CD4-positive, alpha-beta T cell treated with Interleukin-17A for 4 hours (primary cell): Measurements from ENCODE around the gene FSD2.
"Not testable (repeated sequence)": the region's sequence is repeated elsewhere in the genome, so short reads cannot be mapped to it uniquely, and the experiment has no call there.

Experiments
- DNase-seq: peaks from one replicate; pipeline ENCODE4 v3.0.0-alpha.2; 2020; ENCODE audit warnings: mixed read lengths

Gene FSD2

GRCh38 chr15:82829234-82829633 lies 23.4 kb upstream of the FSD2 start:
- DNase-seq = no peak

- no peak for DNase-seq
These were observed 22.2 kb upstream of the FSD2 start for GRCh38 chr15:82828075-82828474.

- no peak for DNase-seq
These were observed 17.2 kb upstream of the FSD2 start for GRCh38 chr15:82823049-82823448.

- DNase-seq = not testable (repeated sequence)
These were observed 16.0 kb upstream of the FSD2 start for GRCh38 chr15:82821851-82822250.

- not testable (repeated sequence) for DNase-seq
These were observed 15.5 kb upstream of the FSD2 start for GRCh38 chr15:82821396-82821795.

GRCh38 chr15:82820128-82820527 lies 14.3 kb upstream of the FSD2 start:
- no peak for DNase-seq

- DNase-seq = no peak
These were observed 7.1 kb upstream of the FSD2 start for GRCh38 chr15:82812994-82813393.

GRCh38 chr15:82810890-82811426 lies 5.1 kb upstream of the FSD2 start:
- peak; percentile 54 for DNase-seq

- DNase-seq = peak; percentile 47
These were observed 4.4 kb upstream of the FSD2 start for GRCh38 chr15:82810061-82810889.

GRCh38 chr15:82809308-82810060 lies 3.6 kb upstream of the FSD2 start, which contains the start of gene WHAMM:
TSS of gene WHAMM (plus strand) at chr15:82809628. CDS start at chr15:82809727, 99 bp downstream.
- peak; percentile 93 for DNase-seq

- DNase-seq = no peak
These were observed 2.8 kb upstream of the FSD2 start for GRCh38 chr15:82808634-82809041.

GRCh38 chr15:82807920-82808633 lies 2.2 kb upstream of the FSD2 start:
- no peak for DNase-seq

- DNase-seq = no peak
These were observed 1.3 kb downstream of the FSD2 start for GRCh38 chr15:82804575-82804949.

GRCh38 chr15:82803793-82804574 lies 1.9 kb downstream of the FSD2 start:
- no peak for DNase-seq

GRCh38 chr15:82802497-82802896 lies 3.4 kb downstream of the FSD2 start:
- no peak for DNase-seq

GRCh38 chr15:82799183-82799841 lies 6.6 kb downstream of the FSD2 start:
- no peak for DNase-seq

GRCh38 chr15:82798531-82799166 lies 7.2 kb downstream of the FSD2 start:
- DNase-seq = no peak

- no peak for DNase-seq
These were observed 7.8 kb downstream of the FSD2 start for GRCh38 chr15:82798104-82798503.

GRCh38 chr15:82793737-82794136 lies 12.1 kb downstream of the FSD2 start:
- DNase-seq = no peak

GRCh38 chr15:82792068-82792467 lies 13.8 kb downstream of the FSD2 start:
- no peak for DNase-seq

GRCh38 chr15:82790321-82790720 lies 15.5 kb downstream of the FSD2 start:
- DNase-seq = no peak
